Forelimb muscle (tissue), 1 donor: ENCODE measurements around the gene SPRR2D. TPM values are rescaled to one million over a fixed set of nuclear protein-coding genes. Genes with fewer than 3 reads are reported as not detected.
"Not testable (repeated sequence)": the region's sequence is repeated elsewhere in the genome, so short reads cannot be mapped to it uniquely, and the experiment has no call there.

Experiments used
- DNase-seq: peaks from one replicate; pipeline ENCODE4 v3.0.0-alpha.2; 2013; ENCODE audit warnings: low read depth
- polyA plus RNA-seq: library from polyadenylated mRNA; unstranded; fragments of 120-200 nt; gene quantifications from one replicate; pipeline ENCODE4 v1.2.1, GENCODE V29; 2013; ENCODE audit not compliant: insufficient read length

SPRR2D gene
- polyA plus RNA-seq, result not detected

DNA sequence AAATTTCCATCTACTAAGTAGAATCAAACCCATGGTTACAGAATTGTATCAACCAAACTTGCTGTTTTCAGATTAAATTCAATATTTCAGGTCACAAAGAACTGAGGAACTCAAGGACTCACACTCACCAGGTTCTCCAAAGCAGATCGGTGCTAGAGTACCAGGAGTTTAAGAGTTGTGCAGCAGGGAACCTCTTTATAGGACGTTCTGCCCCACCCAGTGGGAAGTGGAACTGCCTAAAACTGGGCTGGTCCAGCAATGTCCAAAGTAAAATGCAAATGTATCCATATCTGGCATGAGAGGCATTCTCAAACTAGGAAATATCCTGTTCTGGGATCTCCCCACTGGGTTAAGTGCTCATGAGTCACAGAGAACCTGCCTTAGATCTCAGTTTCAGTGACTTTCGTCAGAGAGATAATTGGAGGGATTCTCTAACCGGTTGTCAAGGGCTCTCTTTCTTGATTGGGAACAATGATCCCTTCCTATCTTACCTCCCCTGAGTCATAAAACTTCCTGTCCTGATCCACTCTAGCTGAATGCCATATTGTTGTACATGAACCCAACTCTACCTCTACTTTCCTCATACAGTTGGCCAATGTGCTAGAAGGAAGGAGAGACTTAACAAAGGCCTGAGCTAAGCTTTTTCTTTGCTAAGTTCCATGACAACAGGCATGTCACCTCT is at the start of gene SPRR2D:
SPRR2D (minus strand) TSS at position 171 of the 682 bp plus-strand sequence. CDS start 774 bp downstream, outside the sequence.
- no peak for DNase-seq

DNA sequence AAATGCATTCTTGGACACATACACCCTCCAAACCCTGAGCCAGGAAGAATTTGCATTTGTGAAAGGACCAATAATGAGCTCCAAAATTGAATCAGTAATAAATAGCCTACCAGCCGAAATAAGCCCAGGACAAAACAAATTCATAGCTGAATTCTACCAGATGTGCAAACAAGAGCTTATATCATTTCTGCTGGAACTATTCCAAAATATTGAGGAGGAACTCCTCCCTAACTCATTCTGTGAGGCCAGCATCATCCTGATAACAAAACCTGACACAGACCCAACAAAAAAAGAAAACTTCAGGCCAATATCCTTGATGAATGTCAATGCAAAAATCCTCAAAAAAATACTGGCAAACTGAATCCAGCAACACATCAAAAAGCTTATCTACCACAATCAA is 46.7 kb upstream of the SPRR2D start:
- no peak for DNase-seq

DNA sequence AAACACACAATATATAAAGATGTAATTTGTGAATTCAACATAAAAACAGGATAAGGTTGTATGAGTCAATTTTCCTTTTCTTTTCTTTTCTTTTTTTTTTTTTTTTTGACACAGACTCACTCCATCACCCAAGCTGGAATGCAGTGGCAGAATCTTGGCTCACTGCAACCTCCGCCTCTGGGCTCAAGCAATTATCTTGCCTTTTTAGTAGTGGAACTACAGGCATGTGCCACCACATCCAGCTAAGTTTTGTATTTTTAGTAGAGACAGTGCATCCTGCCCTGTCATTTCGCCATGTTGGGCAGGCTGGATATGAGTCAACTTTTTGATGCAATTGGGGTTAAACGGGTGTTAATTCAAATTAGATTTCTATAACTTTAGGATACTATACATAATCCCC is 40.8 kb upstream of the SPRR2D start:
- DNase-seq, result no peak

DNA sequence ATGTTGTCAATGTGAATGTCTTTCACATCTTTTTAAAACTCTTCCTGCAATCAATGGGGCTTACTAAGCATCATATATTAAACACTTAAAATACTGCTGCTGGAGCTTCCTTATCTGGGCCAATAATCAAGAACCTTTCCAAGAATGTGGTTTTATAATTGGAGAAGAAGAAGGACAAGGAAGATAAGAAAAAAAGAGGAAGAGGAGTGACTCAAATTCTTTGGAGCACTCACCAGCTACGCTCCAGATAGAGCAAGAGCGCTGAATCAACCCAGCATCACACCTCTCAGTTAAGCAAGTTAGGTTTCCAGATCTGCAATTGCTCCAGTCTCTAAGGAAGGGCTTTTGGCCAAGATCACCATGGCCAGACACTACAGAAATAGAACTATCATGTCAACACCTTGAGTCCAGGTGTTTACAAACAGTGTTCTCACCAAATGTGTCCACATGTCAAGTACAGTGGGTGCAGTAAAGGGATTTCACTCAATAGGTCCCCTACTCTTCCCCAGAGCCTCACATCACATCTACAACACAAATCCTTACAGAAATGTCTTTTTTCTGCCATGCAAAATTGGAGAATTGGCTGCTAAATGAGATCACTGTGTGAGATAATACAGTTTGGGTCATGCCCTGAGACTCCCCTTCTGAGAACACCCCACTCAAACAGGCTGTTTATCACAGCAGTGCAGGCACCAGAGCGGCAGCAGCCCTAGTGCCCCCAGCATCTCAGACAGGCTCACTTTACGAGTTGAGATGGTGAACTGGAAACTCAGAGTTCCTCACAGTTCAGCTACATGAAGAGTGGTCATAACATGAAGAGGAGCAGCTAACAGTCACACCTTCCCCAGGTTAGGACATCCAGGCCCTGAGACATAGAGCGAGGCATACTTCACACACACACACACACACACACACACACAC is 32.1 kb upstream of the SPRR2D start:
- no peak for DNase-seq

DNA sequence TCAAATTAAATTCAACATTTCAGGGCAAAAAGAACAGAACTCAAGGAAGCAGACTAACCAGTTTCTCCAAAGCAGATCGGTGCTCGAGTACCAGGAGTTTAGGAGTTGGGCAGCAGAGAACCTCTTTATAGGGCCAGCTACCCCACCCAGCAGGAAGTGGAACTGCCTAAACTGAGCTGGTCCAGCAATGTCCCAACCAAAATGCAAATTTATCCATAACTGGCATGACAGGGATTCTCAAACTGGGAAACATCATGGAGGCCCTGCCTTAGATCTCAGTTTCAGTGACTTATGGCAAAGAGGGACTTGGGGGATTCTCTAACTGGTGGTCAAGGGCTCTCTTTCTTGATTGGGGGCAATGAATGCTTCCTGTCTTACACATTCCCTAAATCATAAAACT is 30.6 kb upstream of the SPRR2D start, which contains the start of gene SPRR2B:
SPRR2B (minus strand) TSS at position 101 of the 400 bp plus-strand sequence. CDS start 772 bp downstream, outside the sequence.
- no peak for DNase-seq

DNA sequence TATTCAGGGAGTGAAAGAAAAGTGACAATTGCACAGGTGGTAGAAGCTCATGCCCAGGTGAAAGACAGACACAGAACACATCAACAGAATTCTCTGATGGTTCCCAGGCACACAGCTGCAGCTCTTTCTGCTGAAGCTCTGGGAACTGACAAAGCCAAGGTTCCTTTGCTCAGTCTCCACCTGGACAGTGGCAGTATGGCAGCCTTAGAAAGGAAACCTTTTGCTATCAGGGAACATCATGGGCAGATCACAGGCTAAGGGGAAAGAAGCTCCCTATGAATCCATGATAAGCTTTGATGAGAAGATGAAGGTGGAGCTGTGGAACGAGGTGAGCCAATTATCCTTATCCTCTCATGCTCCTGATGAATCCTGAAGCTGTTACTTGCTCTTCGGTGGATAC is 29.3 kb upstream of the SPRR2D start:
- no peak for DNase-seq

DNA sequence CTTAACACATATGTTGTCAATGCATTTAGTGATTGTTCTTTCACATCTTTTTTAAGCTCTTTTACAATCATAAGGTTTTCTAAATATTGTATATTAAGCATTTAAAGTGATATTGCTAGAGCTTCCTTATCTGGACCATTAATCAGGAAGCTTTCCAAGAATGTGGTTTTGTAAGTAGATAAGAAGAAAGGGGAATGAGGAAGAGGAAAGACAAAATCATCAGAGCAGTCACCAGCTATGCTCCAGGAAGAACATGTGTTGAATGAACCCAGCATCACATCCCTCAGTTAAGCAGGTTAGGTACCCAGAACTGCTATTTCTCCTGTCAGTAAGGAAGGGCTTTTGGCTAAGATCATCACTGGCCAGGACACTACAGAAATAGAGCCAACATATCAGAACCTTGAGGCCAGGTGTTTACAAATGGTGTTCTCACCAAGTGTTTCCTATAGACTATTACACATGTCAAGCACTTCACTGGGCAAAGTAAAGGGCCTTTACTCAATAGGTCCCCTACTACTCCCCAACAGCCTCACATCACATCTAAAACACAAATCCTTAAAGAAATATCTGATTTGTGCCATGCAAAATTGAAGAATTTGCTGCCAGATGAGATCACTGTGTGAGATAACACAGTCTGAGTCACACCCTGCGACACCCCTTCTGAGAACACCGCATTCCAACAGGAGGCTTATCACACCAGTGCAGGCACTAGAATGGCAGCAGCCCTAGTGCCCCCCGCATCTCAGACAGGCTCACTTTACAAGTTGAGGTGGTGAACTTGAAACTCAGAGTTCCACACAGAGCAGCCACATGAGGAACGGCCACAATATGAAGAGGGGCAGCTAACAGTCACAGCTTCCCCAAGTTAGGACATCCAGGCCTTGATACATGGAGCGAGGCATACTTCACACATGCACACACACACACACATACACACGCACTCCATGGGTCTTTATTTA is 18.2 kb upstream of the SPRR2D start:
- no peak for DNase-seq

DNA sequence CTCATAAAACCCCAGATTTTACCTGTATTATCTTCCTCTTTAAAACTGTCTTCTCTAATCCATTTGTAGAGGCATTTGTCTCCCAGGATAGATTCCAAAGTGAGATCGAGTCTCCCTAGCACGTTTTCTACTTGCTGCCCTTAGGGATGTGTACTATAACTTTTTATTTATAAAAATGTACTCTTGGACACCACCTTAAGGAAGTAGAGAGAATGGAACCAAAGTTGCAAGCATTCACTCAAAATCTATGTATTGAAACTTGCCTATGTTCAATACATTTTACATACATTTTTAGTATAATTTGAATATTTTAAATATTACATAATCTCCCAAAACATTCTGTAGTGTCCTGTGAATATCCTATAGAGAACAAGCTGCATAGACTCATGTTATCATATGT is 17.2 kb upstream of the SPRR2D start:
- no peak for DNase-seq

DNA sequence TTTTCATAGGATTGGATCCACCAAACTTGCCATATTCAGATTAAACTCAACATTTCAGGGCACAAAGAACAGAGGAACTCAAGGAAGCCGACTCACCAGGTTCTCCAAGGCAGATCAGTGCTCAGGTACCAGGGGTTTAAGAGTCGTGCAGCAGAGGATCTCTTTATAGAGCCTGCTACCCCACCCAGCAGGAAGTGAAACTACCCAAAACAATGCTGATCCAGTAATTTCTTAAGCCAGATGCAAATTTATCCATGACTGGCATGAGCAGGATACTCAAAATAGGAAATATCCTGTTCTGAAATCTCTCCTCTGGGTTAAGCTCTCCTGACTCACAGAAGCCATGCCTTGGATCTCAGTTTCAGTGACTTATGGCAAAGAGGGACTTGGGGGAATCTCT is 16.5 kb upstream of the SPRR2D start, which contains the start of gene SPRR2A:
SPRR2A (minus strand) TSS at position 138 of the 400 bp plus-strand sequence. CDS start 777 bp downstream, outside the sequence.
- DNase-seq, result no peak

DNA sequence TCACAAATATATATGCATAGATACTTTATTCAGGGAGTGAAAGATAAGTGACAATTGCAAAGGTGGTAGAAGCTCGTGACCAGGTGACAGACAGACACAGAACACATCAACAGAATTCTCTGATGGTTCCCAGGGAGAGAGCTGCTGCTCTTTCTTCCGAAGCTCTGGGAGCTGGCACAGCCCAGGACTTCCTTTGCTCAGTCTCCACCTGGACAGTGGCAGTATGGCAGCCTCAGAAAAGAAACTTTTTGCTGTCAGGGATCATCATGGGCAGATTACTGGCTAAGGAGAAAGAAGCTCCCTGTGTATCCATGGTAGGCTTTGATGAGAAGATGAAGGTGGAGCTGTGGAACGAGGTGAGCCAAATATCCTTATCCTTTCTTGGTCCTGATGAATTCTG is 15.2 kb upstream of the SPRR2D start:
- DNase-seq, result not testable (repeated sequence)

DNA sequence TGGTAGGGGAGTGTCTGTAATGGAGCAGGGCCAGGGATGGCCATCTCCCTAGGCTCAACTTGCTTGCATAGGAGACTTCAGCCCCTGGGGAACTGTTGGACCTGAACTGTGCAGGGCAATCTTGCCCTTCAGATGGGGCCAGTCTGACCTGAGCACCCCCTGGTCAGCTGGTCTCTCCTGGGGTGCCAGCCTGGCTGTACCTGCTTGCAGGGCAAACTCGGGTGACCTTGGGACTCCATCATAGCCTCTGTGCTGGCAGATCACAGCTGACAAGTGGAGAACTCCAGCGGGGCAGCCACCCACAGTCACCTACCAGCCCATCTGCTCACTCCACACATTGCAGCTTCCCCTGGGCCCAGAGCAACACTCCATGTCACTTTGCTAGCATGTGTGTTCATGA is 8.3 kb upstream of the SPRR2D start:
- DNase-seq, result no peak

DNA sequence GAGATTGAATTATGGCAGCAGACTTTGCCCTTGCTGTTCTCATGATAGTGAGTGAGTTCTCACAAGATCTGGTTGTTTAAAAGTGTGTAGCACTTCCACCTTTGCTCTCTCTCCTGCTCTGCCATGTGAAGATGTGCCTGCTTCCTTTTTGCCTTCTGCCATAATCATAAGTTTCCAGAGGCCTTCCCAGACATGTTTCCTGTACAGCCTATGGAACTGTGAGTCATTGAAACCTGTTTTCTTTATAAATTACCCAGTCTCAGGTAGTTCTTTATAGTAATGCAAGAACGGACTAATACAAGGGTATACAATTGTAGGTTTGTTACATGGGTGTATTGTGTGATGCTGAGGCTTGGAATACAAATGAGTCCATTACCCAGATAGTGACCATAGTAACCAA is 5.7 kb downstream of the SPRR2D start:
- DNase-seq, result no peak

DNA sequence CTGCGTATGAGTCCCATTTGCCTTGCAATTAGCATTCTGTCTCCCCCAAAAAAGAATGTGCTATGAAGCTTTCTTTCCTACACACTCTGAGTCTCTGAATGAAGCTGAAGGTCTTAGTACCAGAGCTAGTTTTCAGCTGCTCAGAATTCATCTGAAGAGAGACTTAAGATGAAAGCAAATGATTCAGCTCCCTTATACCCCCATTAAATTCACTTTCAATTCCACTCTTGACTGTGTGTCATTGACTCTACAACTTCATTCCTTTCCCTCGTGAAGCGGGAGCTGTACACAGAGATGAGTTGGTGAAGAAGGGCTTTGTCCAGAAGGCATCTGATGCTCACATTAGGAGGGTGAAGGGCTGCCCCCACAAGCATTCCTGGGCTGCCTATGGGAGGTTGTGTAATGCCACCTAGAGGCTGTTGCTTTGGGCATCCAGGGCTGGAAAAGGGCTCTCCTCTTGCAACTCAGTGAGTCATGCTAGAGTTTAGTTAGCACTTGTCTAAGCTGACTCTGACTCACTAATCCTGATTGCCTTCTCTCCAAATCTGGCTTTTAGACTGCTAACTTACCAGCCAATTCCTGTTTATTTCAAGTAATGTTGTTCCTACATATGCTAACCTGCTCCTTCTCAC is 8.1 kb downstream of the SPRR2D start:
- DNase-seq, result no peak

DNA sequence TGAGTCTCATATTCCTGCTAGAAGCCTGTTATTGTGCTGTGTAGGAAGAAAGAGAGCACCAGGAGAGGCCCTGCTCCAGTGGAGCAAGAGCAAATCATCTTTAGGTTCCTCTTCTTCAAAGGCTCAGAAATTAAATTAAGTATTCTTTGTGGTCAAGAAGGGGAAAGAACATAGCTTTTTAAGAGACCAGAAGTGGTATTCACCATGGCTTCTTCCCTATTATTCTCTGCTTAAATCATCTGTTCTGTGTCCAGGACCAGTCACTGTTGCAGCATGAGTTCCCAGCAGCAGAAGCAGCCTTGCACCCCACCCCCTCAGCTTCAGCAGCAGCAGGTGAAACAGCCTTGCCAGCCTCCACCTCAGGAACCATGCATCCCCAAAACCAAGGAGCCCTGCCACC is 8.8 kb downstream of the SPRR2D start:
- DNase-seq, result no peak

DNA sequence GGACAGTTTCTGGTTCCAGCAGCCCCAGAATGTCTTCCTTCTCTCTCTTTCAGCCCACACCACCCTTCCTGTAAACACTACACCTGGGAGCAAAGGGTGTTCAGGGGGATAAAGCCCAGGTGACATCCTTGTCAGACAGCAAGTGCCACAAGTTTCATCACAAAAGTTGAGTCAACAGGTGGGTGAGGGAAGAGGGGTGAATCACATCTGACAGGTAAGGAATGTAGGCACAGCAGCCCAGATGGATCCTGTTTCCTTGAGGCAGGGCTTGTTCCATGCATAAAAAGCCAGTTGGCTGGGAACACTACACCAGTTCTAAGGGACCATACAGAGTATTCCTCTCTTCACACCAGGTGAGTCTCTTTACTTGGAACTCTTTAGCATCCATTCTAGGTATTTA is 10.0 kb downstream of the SPRR2D start, which contains the start of gene SPRR1B:
SPRR1B (plus strand) TSS at position 309 of the 400 bp plus-strand sequence. CDS start 1,143 bp downstream, outside the sequence.
- DNase-seq, result no peak

DNA sequence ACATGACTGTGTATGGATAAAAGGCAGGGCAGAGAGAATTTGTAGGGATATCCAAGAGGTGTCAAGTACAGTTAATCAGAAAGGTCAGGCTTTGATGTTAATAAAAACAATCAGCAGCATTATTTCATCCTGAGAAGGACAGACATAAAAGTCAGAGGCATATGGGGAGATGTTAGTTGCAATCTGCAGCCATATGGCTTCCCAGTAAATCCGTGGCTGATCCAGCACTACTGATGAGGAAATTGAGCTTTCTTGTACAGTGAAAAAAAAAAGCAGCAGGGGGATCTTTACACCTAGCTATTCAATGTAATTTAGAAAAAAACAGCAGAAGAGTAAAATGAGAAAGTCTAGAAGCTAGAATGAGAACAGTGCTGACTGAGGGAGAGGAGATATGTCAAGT is 12.2 kb downstream of the SPRR2D start:
- no peak for DNase-seq

DNA sequence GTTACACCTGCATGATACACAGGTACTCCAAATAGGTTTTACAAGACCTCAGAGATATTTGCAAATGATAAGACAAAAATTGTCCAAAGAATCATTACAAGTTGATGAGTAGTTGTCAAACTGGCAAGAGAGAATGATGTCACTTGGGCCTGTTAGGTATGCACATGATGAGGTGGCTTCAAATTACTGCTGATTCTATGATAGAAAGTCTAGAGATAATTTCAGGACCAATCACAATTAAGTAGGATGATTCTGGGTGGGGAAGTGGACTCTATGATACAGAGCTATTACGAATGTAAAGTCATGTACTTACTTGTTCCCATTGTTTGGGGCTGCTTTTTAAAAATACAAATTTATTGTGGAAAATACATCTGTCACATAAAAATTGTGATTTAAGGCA is 15.1 kb downstream of the SPRR2D start:
- DNase-seq, result no peak

DNA sequence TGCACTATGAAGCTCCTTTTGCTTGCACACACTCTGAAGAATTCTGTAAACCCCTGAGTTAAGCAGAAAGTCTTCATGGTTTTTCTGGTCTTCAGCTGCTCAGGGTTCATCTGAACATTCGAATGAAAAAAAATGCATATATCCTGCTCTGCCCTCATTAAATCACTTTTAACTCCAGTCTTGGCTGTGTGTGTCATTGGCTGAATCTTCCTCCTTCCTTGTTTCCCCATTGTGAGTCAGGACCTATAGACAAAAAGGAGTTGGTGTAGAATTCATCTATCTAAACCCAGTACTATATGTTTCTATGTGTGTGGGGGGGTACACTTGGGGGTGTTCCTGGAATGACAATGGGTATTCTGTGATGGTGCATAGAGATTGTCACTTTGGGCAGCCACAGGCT is 16.5 kb downstream of the SPRR2D start:
- DNase-seq, result no peak

DNA sequence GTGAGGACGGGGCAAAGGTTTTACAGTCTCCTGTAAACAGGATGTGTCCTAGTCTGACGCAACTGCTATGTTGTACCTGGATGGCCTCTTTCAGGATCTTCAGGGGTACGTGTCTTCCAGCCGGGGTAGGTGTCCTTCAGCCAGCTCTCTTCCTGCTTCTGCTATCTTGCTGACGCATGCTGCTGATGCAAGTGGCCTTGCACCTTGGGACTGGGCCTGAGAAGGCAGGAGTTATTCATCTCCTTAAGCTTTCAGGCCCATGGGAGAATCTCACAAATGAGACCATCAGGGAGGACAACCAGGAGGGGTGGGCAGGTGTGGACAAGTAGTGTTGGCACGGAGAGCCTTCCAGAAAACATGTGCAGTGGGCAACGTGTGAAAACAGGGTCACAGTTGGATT is 17.8 kb downstream of the SPRR2D start:
- DNase-seq, result no peak

DNA sequence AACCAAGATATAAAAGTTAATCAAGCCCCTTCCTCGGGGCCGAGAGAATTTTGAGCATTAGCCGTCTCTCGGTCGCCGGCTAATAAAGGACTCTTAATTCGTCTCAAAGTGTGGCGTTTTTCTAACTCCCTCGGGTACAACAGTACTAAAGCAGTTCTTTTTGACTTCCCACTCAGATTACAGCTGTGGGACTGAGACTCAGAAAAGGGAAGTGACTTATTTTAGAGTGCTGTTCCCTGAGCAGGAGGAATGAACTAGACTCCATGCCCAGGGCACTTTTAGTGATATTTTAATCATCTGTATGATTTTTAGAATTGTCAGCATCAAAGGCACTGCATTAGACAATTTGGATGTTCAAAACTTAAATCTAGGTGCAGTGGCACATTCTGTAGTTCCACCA is 18.6 kb downstream of the SPRR2D start:
- DNase-seq, result not testable (repeated sequence)

DNA sequence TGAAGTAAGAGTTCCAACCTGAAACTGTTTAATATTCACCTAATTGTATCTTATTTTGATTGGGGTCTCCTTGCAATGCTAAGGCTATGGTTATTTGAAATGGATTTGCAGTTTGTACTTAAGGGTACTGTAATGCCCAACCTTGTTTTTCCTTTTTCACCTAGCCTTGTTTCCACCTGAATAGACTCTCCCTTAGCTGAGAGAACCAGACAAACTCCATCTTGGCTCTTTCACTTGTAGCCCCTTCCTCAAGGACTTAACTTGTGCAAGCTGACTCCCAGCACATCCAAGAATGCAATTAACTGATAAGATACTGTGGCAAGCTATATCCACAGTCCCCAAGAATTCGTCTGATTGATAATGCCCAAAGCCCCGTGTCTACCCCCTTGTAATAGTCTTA is 19.1 kb downstream of the SPRR2D start:
- not testable (repeated sequence) for DNase-seq
